GM18517 (cell line): ENCODE results near the gene IFT57.
A peak's percentile ranks its signal among the peaks of the same experiment; 100 is the strongest.

Experiments
- ATAC-seq: cut with Tn5 transposase; IDR thresholded peaks from one replicate; pipeline ENCODE4 v1.9.1; 2021; ENCODE audit warnings: mild to moderate bottlenecking, moderate library complexity; ENCODE audit not compliant: unreplicated experiment

IFT57 gene

GRCh38 chr3:108219336-108219735 is 2.9 kb downstream of the IFT57 start:
- no peak for ATAC-seq

- no peak for ATAC-seq
These were observed 3.4 kb downstream of the IFT57 start for GRCh38 chr3:108218811-108219210.

DNA sequence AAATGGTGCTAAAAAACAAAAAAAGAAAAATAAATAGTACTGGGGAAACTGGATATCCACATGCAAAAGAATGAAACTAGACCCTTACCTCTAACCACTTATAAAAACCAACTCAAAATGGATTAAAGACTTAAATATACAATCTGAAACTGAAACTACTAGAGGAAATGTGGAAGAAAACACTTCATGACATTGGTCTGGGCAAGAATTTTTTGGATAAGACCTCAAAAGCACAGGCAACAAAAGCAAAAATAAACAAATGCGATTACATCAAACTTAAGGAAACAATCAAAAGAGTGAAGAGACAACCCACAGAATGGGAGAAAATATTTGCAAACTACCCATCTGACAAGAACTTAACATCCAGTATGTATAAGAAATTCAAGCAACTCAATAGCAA is 6.4 kb downstream of the IFT57 start:
- ATAC-seq, result no peak

DNA sequence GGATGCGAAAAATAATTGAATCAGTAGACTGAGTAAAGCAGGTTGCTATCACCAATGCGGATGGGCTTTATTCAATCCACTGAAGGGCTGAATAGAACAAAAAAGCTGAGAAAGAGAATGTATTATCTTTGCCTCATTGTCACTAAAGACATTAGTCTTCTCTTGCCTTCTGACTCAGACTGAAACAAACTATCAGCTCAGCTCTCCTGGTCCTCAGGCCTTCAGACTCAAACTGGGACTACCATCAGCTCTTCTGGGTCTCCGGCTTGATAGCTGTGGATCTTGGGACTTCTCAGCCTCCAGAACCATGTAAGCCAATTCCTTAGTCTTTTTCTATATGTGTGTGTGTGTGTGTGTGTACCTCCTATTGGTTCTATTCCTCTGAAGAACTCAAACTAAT is 12.6 kb downstream of the IFT57 start:
- no peak for ATAC-seq

- peak; percentile 97 for ATAC-seq
These were observed 13.4 kb downstream of the IFT57 start for GRCh38 chr3:108208831-108209230.

- ATAC-seq, result no peak
These were observed 19.4 kb downstream of the IFT57 start for GRCh38 chr3:108202834-108203233.

DNA sequence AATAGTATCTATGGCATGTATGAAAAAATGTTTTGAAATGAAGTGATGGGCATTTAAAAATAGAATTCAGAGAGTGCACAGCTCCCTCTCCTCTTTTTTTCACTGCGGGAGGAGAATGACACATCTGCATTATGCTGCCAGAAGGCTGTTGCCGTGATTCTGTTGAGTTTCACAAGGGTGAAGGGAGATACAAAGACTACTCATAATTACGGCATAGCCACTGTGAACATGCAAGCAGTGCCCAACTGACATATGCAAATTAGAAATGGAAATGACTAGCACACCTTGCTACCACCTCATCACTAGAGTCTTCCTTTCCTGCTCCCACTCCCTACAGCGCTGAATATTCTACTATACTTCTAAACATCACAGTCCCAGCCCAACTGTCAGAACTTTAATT is 20.1 kb downstream of the IFT57 start:
- peak; percentile 61 for ATAC-seq

DNA sequence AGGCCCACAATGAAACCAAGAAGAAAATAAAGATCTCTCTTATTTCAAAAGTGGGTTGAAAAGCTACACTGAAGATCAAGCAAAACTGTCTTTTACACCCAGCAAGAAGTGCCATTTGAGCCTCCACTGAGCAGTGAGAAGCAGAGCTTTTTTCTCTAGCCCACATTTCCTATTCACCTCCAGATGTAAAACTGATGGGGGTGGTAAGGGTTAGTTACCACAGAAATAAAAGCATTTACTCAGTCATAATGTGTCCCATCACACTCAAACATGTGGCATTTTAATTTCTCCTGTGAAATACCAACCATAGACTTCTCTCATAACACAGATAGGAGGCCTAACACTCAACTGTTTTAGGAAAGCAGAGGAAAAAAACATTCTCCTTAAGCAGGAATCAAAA is 21.0 kb downstream of the IFT57 start:
- no peak for ATAC-seq

DNA sequence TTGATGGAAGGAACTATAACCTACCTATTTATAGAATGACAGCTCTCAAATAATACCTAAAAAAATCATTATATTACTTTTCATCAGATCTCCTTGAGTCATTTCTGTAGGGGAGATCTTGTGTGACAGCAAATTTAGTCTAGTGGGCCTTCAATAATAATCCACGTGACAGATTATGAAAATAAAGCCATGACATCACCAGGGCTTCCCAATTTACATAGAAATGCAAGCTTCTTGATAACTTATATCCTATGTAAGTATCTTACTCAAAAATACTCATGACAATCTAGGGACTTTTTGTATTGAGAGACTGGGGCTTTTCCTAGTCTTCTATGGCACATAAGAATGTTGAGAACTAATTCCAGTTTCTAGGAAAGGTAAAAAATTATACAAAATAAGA is 21.6 kb downstream of the IFT57 start:
- ATAC-seq, result no peak

- ATAC-seq, result no peak
These were observed 22.2 kb downstream of the IFT57 start for GRCh38 chr3:108200024-108200423.

- ATAC-seq, result no peak
These were observed 30.8 kb downstream of the IFT57 start for GRCh38 chr3:108191394-108191793.

GRCh38 chr3:108190346-108190745 is 31.9 kb downstream of the IFT57 start:
- no peak for ATAC-seq

DNA sequence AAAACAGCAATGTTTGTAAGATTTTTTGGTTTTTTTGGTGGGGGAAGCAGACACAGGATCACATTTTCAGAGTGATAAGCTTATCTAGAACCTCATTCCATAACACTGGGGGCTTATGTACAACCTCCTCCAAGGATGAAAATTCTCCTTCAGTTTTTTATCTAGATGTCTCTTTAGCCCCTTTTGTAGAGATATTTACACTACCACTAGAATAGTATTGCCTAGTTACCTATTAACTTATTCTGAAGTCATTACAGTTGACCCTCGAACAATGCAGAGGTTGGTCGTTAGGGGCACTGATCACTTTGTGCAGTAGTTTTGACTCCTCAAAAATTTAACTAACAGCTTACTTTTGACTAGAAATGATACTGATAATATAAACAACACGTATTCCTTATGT is 32.8 kb downstream of the IFT57 start:
- no peak for ATAC-seq

- no peak for ATAC-seq
These were observed 36.7 kb downstream of the IFT57 start for GRCh38 chr3:108185536-108185935.

- ATAC-seq, result no peak
These were observed 37.4 kb downstream of the IFT57 start for GRCh38 chr3:108184824-108185223.

- no peak for ATAC-seq
These were observed 38.3 kb downstream of the IFT57 start for GRCh38 chr3:108183971-108184370.

- no peak for ATAC-seq
These were observed 39.0 kb downstream of the IFT57 start for GRCh38 chr3:108183181-108183580.

DNA sequence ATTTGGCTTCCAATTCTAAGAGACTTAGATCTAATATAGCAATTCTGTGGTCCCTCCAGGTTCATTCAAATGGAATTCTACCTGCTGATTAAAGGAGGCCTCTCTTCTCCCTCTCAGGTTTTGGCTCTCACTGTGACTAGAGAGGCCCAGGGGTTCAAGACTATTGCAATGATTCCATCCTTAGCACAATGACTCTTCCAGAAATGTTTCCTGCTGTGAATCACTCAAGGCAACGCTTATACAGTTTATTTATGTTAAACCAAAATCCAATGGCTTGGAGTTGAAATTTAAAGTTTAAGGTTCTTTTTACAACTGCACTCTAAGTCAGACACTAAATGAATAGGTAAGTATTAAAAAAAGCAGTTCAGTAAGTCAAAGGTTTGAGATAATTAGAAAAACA is 39.9 kb downstream of the IFT57 start:
- ATAC-seq, result no peak

- ATAC-seq, result no peak
These were observed 41.1 kb downstream of the IFT57 start for GRCh38 chr3:108181172-108181571.

DNA sequence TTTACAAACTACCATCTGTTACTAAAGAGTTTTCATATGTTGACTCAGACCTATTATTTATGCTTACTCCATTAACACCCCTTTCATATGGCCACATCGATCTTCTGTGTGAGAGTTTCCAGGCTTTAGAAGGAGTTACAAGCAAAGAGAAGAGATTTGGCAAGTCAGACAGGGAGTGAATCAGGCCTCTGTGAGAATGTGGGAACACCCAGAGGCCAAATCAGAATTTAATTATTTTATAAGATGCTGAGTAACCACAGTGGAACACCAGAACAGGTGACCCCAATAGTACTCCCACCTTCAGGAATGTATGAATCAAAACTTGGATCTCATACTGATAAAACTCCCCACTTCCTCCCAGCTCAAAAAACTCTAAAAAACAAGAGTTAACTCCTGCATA is 42.0 kb downstream of the IFT57 start:
- no peak for ATAC-seq

GRCh38 chr3:108178676-108179075 is 43.5 kb downstream of the IFT57 start:
- no peak for ATAC-seq

DNA sequence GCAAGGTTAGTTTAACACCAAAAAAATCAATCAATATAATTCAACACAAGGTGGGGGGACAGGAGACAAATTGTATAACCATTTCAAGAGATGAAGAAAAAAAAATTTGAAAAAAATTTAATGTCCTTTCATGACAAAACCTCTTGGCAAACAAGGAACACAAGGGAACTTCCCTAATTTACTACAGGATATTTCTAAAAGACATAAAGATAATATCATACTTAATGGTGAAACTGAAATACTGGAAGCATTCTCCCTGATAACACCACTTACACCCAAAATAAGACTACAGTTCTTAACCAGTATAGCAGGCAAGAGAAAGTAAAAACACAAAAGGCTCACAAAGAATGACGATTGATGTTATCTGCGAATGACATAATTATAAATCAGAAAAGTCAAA is 44.7 kb downstream of the IFT57 start:
- no peak for ATAC-seq

GRCh38 chr3:108175352-108175751 is 46.9 kb downstream of the IFT57 start:
- no peak for ATAC-seq

GRCh38 chr3:108171106-108171505 is 51.1 kb downstream of the IFT57 start:
- no peak for ATAC-seq
